GM18870 (cell line): ENCODE results near the gene BCAS3.
"Not testable (repeated sequence)": the region's sequence is repeated elsewhere in the genome, so short reads cannot be mapped to it uniquely, and the experiment has no call there.

ENCODE experiments used
- ATAC-seq: cut with Tn5 transposase; IDR thresholded peaks from one replicate; pipeline ENCODE4 v1.9.1; 2021; ENCODE audit warnings: moderate library complexity; ENCODE audit not compliant: unreplicated experiment

The BCAS3 gene

GRCh38 chr17:60863892-60864707 is 186.4 kb downstream of the BCAS3 start:
- ATAC-seq: no peak

- ATAC-seq: no peak
These were observed 187.0 kb downstream of the BCAS3 start for GRCh38 chr17:60864708-60865005.

GRCh38 chr17:60874772-60875171 is 197.1 kb downstream of the BCAS3 start:
- no peak for ATAC-seq

- not testable (repeated sequence) for ATAC-seq
These were observed 209.3 kb downstream of the BCAS3 start for GRCh38 chr17:60886731-60887613.

DNA sequence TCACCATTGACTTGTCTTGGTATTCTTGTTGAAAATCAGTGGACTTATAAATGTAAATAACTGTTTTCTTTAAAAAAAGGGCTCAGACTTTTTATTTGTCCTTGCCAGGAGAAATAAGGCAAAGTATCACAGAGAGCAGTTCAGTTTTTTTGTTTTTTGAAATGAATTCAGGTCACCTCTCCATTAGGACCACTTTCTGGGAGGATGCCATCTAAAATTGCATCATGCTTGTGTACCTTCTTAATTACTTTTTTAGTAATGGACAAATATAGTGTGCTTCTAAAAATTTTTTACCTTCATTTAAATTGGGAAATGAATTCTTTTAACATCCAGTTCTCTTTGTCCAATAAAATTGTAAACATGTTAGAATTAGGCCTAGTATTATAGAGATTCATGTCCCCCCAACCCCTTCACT is 210.0 kb downstream of the BCAS3 start:
- ATAC-seq: no peak

GRCh38 chr17:60888812-60889709 is 211.4 kb downstream of the BCAS3 start:
- ATAC-seq: no peak

DNA sequence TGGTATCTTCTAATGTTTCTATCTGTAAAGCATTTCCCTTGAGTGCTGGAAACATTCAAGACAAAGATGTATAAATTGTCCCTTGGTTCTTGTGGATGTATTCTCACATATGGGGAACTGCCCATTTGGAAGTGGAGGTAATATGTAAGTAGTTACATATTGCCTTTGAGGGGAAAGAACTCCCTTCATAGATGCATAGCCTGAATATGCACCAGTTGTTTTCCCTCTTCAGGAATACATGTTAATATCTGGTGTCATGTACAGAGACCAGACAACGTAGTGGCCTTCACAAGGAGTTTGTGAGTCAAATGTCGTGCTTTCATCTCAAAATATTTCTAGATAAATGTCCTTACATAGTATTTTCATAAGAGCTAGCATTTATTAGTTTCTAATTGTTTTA is 213.5 kb downstream of the BCAS3 start:
- ATAC-seq: no peak

GRCh38 chr17:60893475-60893874 is 215.8 kb downstream of the BCAS3 start:
- no peak for ATAC-seq

GRCh38 chr17:60896996-60897395 is 219.3 kb downstream of the BCAS3 start:
- ATAC-seq: no peak

- ATAC-seq: no peak
These were observed 221.5 kb downstream of the BCAS3 start for GRCh38 chr17:60899115-60899514.

DNA sequence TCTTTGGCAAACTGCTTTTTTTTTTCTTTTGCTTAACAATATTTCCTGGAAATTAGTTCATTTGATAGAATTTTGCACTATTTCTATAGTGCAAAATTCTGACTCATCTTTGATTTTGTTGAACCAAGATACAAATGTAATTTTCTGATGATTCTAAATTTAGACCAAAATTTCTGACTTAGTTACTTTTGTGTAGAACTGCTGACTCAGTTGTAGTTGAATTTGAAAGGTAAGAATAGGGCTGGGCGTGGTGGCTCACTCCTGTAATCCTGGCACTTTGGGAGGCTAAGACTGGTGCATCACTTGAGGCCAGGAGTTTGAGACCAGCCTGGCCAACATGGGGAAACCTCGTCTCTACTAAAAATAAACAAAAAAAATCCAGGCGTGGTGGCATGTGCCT is 223.0 kb downstream of the BCAS3 start:
- no peak for ATAC-seq

GRCh38 chr17:60901242-60901641 is 223.6 kb downstream of the BCAS3 start:
- ATAC-seq: no peak

GRCh38 chr17:60901806-60902205 is 224.2 kb downstream of the BCAS3 start:
- no peak for ATAC-seq

DNA sequence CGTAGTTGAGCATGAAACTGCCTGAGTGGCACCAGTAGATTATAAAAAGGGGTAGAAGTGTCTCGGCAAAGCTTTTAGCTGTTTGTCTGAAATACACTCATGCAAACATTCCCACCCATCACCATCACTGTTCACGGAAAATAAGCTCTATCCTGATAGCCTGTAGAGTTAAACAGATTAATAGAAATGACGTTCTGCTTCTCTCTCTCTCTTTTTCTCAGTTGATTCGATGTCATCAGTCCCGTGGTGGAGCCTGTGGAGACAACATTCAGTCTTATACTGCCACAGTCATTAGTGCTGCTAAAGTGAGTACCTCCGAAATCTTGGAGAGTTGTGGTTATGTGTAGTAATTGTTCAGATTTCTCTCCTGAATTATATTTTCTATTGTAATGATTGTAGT is 224.7 kb downstream of the BCAS3 start:
- ATAC-seq: no peak

- ATAC-seq: no peak
These were observed 226.9 kb downstream of the BCAS3 start for GRCh38 chr17:60904582-60904981.

- ATAC-seq: no peak
These were observed 228.1 kb downstream of the BCAS3 start for GRCh38 chr17:60905709-60906108.

DNA sequence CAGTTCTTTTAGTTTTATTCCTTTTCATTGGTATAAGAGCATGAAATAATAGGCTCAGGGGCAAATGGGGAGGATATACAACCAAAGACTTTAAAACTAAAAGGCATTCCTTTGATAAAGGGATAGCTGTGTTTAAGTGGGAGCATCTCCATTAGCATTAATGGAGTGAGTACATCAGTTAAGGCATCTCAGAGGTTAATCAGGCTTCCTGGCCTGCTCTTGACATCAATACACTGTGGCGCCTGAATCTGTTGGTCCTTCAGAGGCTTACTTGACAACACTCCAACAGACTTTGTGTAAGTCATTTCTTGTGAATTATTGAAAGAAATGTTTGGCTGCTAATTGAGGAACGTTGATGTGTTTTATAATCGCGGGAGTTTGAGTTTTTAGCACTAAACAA is 230.7 kb downstream of the BCAS3 start:
- no peak for ATAC-seq

DNA sequence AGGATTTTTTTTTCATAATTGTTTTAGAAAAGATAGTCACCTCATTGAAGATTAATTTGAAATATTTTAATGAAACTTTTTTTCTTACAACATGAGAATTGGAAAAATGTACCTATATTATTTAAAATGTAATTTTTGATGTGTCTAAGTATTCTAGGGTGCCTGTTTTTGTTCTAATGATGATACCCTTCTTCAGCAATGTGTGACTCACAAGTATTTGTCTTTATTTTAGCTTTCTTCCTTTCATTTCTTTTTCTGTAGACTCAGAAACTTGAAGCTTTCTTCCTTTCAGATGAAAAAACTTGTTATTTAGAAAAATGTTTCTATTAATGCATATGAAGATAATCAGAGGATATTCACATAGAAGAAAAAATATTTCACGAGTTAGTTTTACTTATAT is 231.8 kb downstream of the BCAS3 start:
- ATAC-seq: no peak

DNA sequence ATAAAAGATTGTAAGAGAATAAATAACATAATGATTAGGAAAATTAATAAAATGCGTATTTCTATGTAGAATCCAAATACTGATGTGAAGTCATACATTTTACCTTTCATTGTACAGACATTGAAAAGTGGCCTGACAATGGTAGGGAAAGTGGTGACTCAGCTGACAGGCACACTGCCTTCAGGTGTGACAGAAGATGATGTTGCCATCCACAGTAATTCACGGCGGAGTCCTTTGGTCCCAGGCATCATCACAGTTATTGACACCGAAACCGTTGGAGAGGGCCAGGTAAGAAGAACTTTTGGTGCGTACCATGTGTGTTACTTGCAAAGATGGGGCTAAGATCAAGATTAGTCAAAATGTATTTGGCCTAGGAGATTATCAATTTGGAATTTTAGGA is 232.8 kb downstream of the BCAS3 start:
- no peak for ATAC-seq

GRCh38 chr17:60914078-60914477 is 236.4 kb downstream of the BCAS3 start:
- ATAC-seq: no peak

DNA sequence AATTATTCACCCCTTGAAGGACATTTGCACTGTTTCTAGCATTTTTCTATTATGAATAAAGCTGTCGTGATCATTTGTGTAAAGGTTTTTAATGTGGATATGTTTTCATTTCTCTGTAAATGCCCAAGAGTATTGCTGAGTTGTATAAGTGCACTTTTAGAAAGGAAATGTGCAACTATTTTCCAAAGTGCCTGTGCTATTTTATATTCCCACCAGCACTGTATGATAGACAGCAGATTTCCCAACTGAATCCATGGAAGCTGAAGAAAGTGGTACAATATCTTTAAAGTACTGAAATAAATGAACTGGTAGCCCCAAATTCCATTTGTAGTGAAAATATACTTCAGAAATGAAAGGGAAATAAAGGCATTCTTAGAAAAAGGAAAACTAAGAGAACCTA is 238.4 kb downstream of the BCAS3 start:
- ATAC-seq: no peak
